Common myeloid progenitor, CD34-positive (primary cell): ENCODE measurements around the gene MCTP2.

Source experiments
- CTCF ChIA-PET: fragments of 350-600 bp; sonication (Branson Sonifier 250); formaldehyde crosslinking; loops from one replicate; lab custom pipeline; 2021; ENCODE audit warnings: antibody characterized with exemption; lab: Charles Lee
- POLR2A ChIA-PET: fragments of 350-600 bp; sonication (Branson Sonifier 250); formaldehyde crosslinking; loops from one replicate; lab custom pipeline; 2021; ENCODE audit warnings: antibody characterized with exemption; lab: Charles Lee
- DNase-seq, 3 donors: peaks; one replicate each; pipeline versions ENCODE4 v3.0.0 to v3.0.0-alpha.2; 2013
- H3K27ac ChIP-seq, 2 experiments: 1 replicate in 1 of 2; 2 replicates in 1 of 2; pipeline ENCODE4 v1.7.0; 2013; ENCODE audit warnings: inconsistent platforms in 2 of 2, low read length in 2 of 2, mild to moderate bottlenecking in 2 of 2, low read depth in 1 of 2, moderate library complexity in 1 of 2; ENCODE audit not compliant: severe bottlenecking in 2 of 2, insufficient read depth in 1 of 2, poor library complexity in 1 of 2
- H3K27me3 ChIP-seq, 5 experiments: replicated peaks in 2 of 5; 1 replicate in 3 of 5; 2 replicates in 2 of 5; pipeline versions ENCODE4 v1.6.1 to v1.7.0; 2013; ENCODE audit warnings: low read length in 4 of 5, mild to moderate bottlenecking in 2 of 5, moderate library complexity in 2 of 5, inconsistent platforms in 1 of 5; ENCODE audit not compliant: insufficient read depth in 5 of 5, control insufficient read depth in 4 of 5
- H3K36me3 ChIP-seq, 4 experiments: 1 replicate in 2 of 4; 2 replicates in 2 of 4; pipeline versions ENCODE4 v1.6.1 to v1.7.0; 2013; ENCODE audit warnings: low read length in 3 of 4, control low read depth in 1 of 4, mild to moderate bottlenecking in 1 of 4; ENCODE audit not compliant: control insufficient read depth in 4 of 4, insufficient read depth in 4 of 4
- H3K4me1 ChIP-seq, 4 experiments: 1 replicate in 3 of 4; 2 replicates in 1 of 4; pipeline versions ENCODE4 v1.6.1 to v1.7.1; 2013; ENCODE audit warnings: low read length in 3 of 4, mild to moderate bottlenecking in 3 of 4, control low read depth in 1 of 4, inconsistent platforms in 1 of 4, moderate library complexity in 1 of 4; ENCODE audit not compliant: control insufficient read depth in 4 of 4, insufficient read depth in 4 of 4; ENCODE audit errors: control extremely low read depth in 1 of 4
- H3K4me3 ChIP-seq, 7 experiments: 1 replicate in 4 of 7; 2 replicates in 3 of 7; pipeline versions ENCODE4 v1.5.1 to v1.7.0; 2013; ENCODE audit warnings: mild to moderate bottlenecking in 7 of 7, low read length in 6 of 7, moderate library complexity in 6 of 7, inconsistent platforms in 2 of 7, low read depth in 2 of 7, control low read depth in 1 of 7; ENCODE audit not compliant: insufficient read depth in 4 of 7, control insufficient read depth in 1 of 7; ENCODE audit errors: extremely low read depth in 1 of 7
- H3K9me3 ChIP-seq, 5 experiments: 1 replicate in 4 of 5; 2 replicates in 1 of 5; pipeline versions ENCODE4 v1.6.1 to v1.7.1; 2013; ENCODE audit warnings: low read length in 4 of 5, mild to moderate bottlenecking in 2 of 5, inconsistent platforms in 1 of 5, low read depth in 1 of 5, moderate library complexity in 1 of 5; ENCODE audit not compliant: control insufficient read depth in 4 of 5, insufficient read depth in 2 of 5; ENCODE audit errors: control extremely low read depth in 1 of 5
- WGBS: methylation state at CpG from one replicate; pipeline ENCODE4 v1.1.5; 2013; ENCODE audit not compliant: insufficient coverage; 5-methylcytosine and 5-hydroxymethylcytosine counted together

MCTP2 gene

DNA sequence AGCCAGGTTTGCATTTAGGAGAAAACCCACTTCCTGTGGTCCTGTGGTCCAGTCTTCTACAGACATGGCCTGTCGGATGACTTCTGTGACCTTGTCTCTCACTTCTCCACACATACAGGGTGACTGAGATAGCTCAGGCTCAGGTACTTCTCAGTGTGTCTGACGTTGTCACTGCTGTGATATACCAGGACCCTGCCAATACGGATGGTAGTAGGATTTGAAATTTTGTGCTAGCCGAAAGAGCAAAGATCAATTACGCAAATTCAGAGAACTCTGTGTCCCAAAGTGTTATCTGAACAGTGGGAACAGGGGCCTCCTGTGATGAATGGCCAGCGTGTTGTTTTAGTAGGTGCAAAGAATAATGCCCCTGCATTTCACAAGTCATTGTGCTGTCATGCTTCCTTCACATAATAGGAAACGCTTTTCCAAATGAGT is 128.9 kb downstream of the MCTP2 start:
- ChIA-PET POLR2A (interaction anchor here (0.5 kb wide), 1 partner anchor 187 kb away, joined by 3 read pairs; no protein-coding TSS in a partner anchor), CTCF (interaction anchor here (1.0 to 1.9 kb wide), 2 partner anchors 10 to 14 kb away, joined by 3 to 5 read pairs; no protein-coding TSS in a partner anchor)
- 98% methylated on average over 6 of the region's 7 CpGs for WGBS

GRCh38 chr15:94362385-94363092 is 131.2 kb downstream of the MCTP2 start:
- ChIA-PET POLR2A (no interaction called here), CTCF (interaction anchor here (0.8 to 1.2 kb wide), 2 partner anchors 9 to 15 kb away, joined by 4 read pairs; no protein-coding TSS in a partner anchor)
- no peak overlapping the region for H3K4me3 ChIP-seq
- WGBS, result 100% methylated on average over 4 of the region's 4 CpGs
- peaks cover 15 to 66% (median 47%) of the 10 kb centered on the region in 4 experiments for H3K36me3 ChIP-seq
- H3K9me3 ChIP-seq, result no peaks in the 10 kb centered on the region
- no peak overlapping the region for H3K27ac ChIP-seq
- no peaks in the 10 kb centered on the region for H3K4me1 ChIP-seq
- no peaks in the 10 kb centered on the region for H3K27me3 ChIP-seq
- no peak for DNase-seq

More for the DNA sequence above, 128.9 kb downstream of the MCTP2 start:
- Histone ChIP-seq H3K36me3 (peaks cover 18 to 67% (median 49%) of the 10 kb centered on the region in 4 experiments), H3K27ac (no peak overlapping the region), H3K27me3 (no peaks in the 10 kb centered on the region), H3K4me3 (no peak overlapping the region), H3K4me1 (no peaks in the 10 kb centered on the region), H3K9me3 (no peaks in the 10 kb centered on the region)
- DNase-seq, result no peak

DNA sequence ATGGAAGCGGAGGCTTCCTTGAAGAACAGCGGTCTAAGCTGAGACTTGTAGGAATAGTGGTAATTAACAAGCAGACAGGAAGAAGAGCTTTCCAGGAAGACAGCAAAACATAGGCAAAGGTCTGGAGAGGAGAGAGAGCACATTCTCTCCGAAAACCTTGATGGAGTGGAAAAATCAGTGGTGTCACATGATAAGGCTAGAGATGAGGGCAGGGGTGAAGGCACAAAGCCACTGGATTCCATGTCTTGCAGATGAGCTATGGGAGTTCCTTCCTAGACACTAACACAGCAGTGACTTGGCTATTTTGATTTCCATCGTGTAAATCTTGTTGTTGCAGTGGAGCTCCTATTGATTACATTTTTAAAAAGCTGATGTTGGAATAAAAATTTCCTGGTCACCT is 132.0 kb downstream of the MCTP2 start:
- CTCF ChIA-PET, result no interaction called here

DNA sequence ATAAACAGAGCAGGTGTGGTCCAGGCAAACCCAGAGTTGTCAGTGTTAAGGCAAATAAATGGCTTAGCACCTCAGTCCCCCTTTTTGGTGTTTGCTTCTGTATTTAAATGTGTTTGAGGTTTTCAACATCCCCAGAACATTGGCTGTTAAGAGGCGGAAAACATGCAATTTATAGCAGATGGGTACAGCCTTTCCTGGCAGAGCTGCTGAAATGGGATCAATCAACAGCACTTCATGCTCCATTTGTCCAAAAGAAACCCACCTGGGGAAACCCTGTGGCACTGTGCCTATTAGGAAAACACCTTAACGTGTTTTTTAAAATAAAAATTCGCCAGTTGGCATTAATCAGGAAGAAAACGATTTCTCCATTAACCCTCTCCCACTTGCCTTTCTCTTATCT is 135.4 kb downstream of the MCTP2 start:
- CTCF ChIA-PET, result no interaction called here
- WGBS, result 81% methylated on average over 4 of the region's 4 CpGs
- peaks cover 23 to 67% (median 45%) of the 10 kb centered on the region in 4 experiments for H3K36me3 ChIP-seq

More for the DNA sequence above, 132.0 kb downstream of the MCTP2 start:
- Histone ChIP-seq H3K4me1 (no peaks in the 10 kb centered on the region), H3K36me3 (peaks cover 20 to 67% (median 49%) of the 10 kb centered on the region in 4 experiments), H3K4me3 (no peak overlapping the region), H3K27me3 (no peaks in the 10 kb centered on the region), H3K27ac (no peak overlapping the region), H3K9me3 (no peaks in the 10 kb centered on the region)
- POLR2A ChIA-PET, result no interaction called here
- no peak for DNase-seq
- 97% methylated on average over 4 of the region's 4 CpGs for WGBS

DNA sequence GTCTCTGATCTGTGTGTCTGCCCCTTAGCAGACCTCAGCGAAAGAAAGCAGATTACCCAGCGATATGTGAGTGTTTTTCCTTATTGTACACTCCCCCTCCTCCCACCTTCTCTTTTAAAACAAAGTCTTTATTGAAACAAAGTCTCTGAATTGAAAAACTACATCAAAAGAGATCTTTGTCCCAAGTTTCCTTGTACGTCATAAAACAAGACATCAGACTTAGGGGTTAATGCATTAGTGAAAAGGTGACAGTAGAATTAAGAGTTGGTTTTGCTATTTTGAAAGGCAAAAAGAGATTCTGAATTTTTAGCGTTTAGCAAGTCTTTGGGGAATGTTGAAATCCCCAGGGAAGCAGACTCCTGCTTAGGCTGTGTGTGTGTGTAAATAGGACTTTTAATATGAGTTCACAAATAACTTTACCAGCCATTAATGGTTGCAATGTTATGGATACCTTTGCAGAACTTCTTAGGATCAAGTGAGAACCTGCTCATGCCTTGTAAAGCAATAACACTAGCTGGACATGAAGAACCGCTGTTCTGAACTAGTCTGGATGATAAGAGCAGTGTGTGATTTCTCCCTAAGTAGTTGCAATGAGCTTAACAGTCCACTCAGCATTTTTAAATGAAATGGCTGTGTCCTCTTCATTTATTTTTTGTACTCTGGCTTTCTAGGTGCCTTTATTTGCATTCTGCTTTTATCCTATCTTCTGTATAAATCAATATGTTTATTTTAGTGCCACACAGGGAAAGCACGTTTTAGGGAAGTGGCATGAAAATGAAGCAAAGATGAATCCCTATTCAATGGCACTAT is 136.6 kb downstream of the MCTP2 start:
- H3K36me3 ChIP-seq, result peaks cover 28 to 68% (median 47%) of the 10 kb centered on the region in 4 experiments
- ChIA-PET CTCF (no interaction called here), POLR2A (no interaction called here)
- H3K4me3 ChIP-seq, result no peak overlapping the region
- no peaks in the 10 kb centered on the region for H3K4me1 ChIP-seq
- H3K27ac ChIP-seq, result no peak overlapping the region
- DNase-seq, result no peak
- no peaks in the 10 kb centered on the region for H3K27me3 ChIP-seq
- 92% methylated on average over 4 of the region's 6 CpGs for WGBS
- no peaks in the 10 kb centered on the region for H3K9me3 ChIP-seq

More for the DNA sequence above, 135.4 kb downstream of the MCTP2 start:
- POLR2A ChIA-PET, result no interaction called here
- Histone ChIP-seq H3K9me3 (no peaks in the 10 kb centered on the region), H3K27me3 (no peaks in the 10 kb centered on the region), H3K4me1 (no peaks in the 10 kb centered on the region), H3K4me3 (no peak overlapping the region), H3K27ac (no peak overlapping the region)
- DNase-seq, result no peak

DNA sequence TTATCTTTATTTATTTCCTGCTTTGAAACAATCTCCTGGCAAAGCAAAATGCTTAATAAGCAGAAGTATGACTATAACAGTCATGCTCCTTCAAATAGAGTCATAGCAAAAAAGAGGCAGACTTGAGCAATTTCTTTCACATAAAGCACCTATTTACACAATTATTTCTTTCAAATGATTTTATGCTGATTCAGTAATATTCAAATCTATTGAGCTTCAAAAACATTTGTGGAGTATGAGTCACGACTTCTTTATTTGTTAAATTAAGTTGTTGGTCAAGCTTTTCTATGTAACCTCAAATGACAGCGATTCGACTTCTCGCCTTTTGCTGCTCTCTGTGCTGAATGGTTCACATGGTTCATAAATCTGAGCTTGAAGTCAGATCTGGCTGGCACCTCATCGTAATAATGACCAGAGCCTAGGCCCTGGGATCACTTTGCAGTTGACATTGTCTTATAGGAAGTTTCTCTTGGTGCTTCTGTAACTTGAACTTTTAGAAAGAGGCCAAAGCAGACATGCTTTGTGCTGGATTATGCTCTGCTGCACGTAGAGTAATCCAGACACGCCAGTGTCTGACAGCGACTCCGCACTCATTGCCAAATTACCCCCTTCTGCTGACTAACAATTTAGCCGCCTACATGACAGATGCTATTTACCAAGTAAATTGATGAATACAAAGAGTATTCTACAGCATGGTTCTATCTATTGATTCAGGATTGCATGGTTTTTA is 139.0 kb downstream of the MCTP2 start:
- WGBS, result 96% methylated on average over 6 of the region's 10 CpGs
- H3K27me3 ChIP-seq, result no peaks in the 10 kb centered on the region
- no peaks in the 10 kb centered on the region for H3K4me1 ChIP-seq
- CTCF ChIA-PET, result interaction anchor here (1.0 kb wide), 1 partner anchor 10 kb away, joined by 3 read pairs; no protein-coding TSS in a partner anchor
- H3K36me3 ChIP-seq, result peaks cover 30 to 83% (median 54%) of the 10 kb centered on the region in 4 experiments
- H3K4me3 ChIP-seq, result no peak overlapping the region
- POLR2A ChIA-PET, result no interaction called here
- DNase-seq, result no peak
- no peaks in the 10 kb centered on the region for H3K9me3 ChIP-seq
- H3K27ac ChIP-seq, result no peak overlapping the region
